GM12872 (cell line): ENCODE measurements around the gene GPR33.

Experiments
- CTCF ChIP-seq: IDR thresholded peaks from 3 replicates; pipeline ENCODE4 v1.5.1; 2011; ENCODE audit warnings: low read depth, mild to moderate bottlenecking, low read length, moderate library complexity; ENCODE audit not compliant: insufficient read depth

The GPR33 gene

GRCh38 chr14:31441273-31442111 lies 46.3 kb downstream of the GPR33 start:
- no peak for TF ChIP-seq CTCF

- TF ChIP-seq CTCF, result no peak
These were observed 47.6 kb downstream of the GPR33 start for GRCh38 chr14:31440280-31440679.

GRCh38 chr14:31439561-31439960 lies 48.3 kb downstream of the GPR33 start:
- TF ChIP-seq CTCF, result no peak

- TF ChIP-seq CTCF, result no peak
These were observed 52.6 kb downstream of the GPR33 start for GRCh38 chr14:31435276-31435675.
